Astrocyte (in vitro differentiated cells and primary cell): Measurements from ENCODE around the gene FBLN2.

ENCODE experiments used
- CTCF ChIP-seq: IDR thresholded peaks from 2 replicates; pipeline ENCODE4 v1.5.1; 2011; ENCODE audit warnings: low read depth, mild to moderate bottlenecking, inconsistent platforms, low read length, moderate library complexity; ENCODE audit not compliant: insufficient read depth
- EZH2 ChIP-seq: IDR thresholded peaks from 2 replicates; pipeline ENCODE4 v1.6.1; 2012; ENCODE audit warnings: mild to moderate bottlenecking, low read length, inconsistent platforms; ENCODE audit not compliant: insufficient read depth

GRCh38 chr3:13590841-13591520, 42.1 kb downstream of the FBLN2 start:
- TF ChIP-seq CTCF (no peak), EZH2 (no peak)
